HepG2 (cell line): ENCODE measurements around the gene IL17RC. TPM values are rescaled to one million over a fixed set of nuclear protein-coding genes. Genes with fewer than 3 reads are reported as not detected.
A peak's percentile ranks its signal among the peaks of the same experiment; 100 is the strongest.

Source experiments
- ARID2 ChIP-seq: sonication (generic); formaldehyde crosslinking; IDR thresholded peaks from 2 replicates; pipeline ENCODE4 v1.8.1; 2022; ENCODE audit warnings: mild to moderate bottlenecking, missing genetic modification reagents, borderline replicate concordance
- CREB1 ChIP-seq, 2 experiments: fragments of 450-650 bp in 1 of 2; IDR thresholded peaks; 2 replicates each; pipeline ENCODE4 v1.6.1; 2016 to 2017; ENCODE audit warnings: control low read depth in 1 of 2, mild to moderate bottlenecking in 1 of 2, missing compliant biosample characterization in 1 of 2, missing genetic modification characterization in 1 of 2
- GPN1 ChIP-seq: sonication (generic); formaldehyde crosslinking; IDR thresholded peaks from 2 replicates; pipeline ENCODE4 v1.5.1; 2020; ENCODE audit warnings: missing genetic modification reagents, borderline replicate concordance
- KDM2A ChIP-seq: sonication (generic); formaldehyde crosslinking; IDR thresholded peaks from 2 replicates; pipeline ENCODE4 v1.4.0; 2020; ENCODE audit warnings: low read depth, missing genetic modification reagents, borderline replicate concordance
- KLF12 ChIP-seq: sonication (generic); formaldehyde crosslinking; IDR thresholded peaks from 2 replicates; pipeline ENCODE4 v1.4.0; 2020; ENCODE audit warnings: missing genetic modification reagents, borderline replicate concordance
- MAFF ChIP-seq: IDR thresholded peaks from 2 replicates; pipeline ENCODE4 v1.6.1; 2011; ENCODE audit warnings: low read depth, low read length, improper control_type of control experiment
- NFRKB ChIP-seq: fragments of 450-650 bp; IDR thresholded peaks from 2 replicates; pipeline ENCODE4 v1.6.1; 2017
- PBX2 ChIP-seq: IDR thresholded peaks from 2 replicates; pipeline ENCODE4 v1.6.1; 2016; ENCODE audit warnings: control low read depth
- POLR2AphosphoS5 ChIP-seq: IDR thresholded peaks from 2 replicates; pipeline ENCODE4 v1.6.1; 2012; ENCODE audit warnings: low read depth, low read length
- RCOR2 ChIP-seq: IDR thresholded peaks from 2 replicates; pipeline ENCODE4 v1.6.1; 2016; ENCODE audit warnings: missing biosample characterization, missing genetic modification reagents
- ZBED4 ChIP-seq: sonication (generic); formaldehyde crosslinking; IDR thresholded peaks from 2 replicates; pipeline ENCODE4 v1.4.0; 2020; ENCODE audit warnings: missing genetic modification reagents, borderline replicate concordance
- ZNF10 ChIP-seq: sonication (generic); formaldehyde crosslinking; IDR thresholded peaks from 2 replicates; pipeline ENCODE4 v1.4.0; 2020; ENCODE audit warnings: mild to moderate bottlenecking, low read depth, missing genetic modification reagents, borderline replicate concordance
- ZNF235 ChIP-seq: sonication (generic); formaldehyde crosslinking; IDR thresholded peaks from 2 replicates; pipeline ENCODE4 v1.8.1; 2023; ENCODE audit warnings: mild to moderate bottlenecking, missing genetic modification reagents, borderline replicate concordance
- ZNF260 ChIP-seq: sonication (generic); formaldehyde crosslinking; IDR thresholded peaks from 2 replicates; pipeline ENCODE4 v1.4.0; 2020; ENCODE audit warnings: missing genetic modification reagents, low read depth, mild to moderate bottlenecking, borderline replicate concordance
- ZNF362 ChIP-seq: sonication (generic); formaldehyde crosslinking; IDR thresholded peaks from 2 replicates; pipeline ENCODE4 v1.4.0; 2020; ENCODE audit warnings: missing genetic modification reagents, mild to moderate bottlenecking, borderline replicate concordance
- ZNF549 ChIP-seq: sonication (generic); formaldehyde crosslinking; IDR thresholded peaks from 2 replicates; pipeline ENCODE4 v1.5.0; 2020; ENCODE audit warnings: missing genetic modification reagents
- ZNF747 ChIP-seq: sonication (generic); formaldehyde crosslinking; IDR thresholded peaks from 2 replicates; pipeline ENCODE4 v1.8.1; 2023; ENCODE audit warnings: missing genetic modification reagents, mild to moderate bottlenecking, borderline replicate concordance
- ZNF749 ChIP-seq: sonication (generic); formaldehyde crosslinking; IDR thresholded peaks from 2 replicates; pipeline ENCODE4 v1.8.0; 2022; ENCODE audit warnings: mild to moderate bottlenecking, missing genetic modification reagents, moderate library complexity, borderline replicate concordance
- ZNF773 ChIP-seq: sonication (generic); formaldehyde crosslinking; IDR thresholded peaks from 2 replicates; pipeline ENCODE4 v1.4.0; 2020; ENCODE audit warnings: missing genetic modification reagents, borderline replicate concordance
- ZNF784 ChIP-seq: sonication (generic); formaldehyde crosslinking; IDR thresholded peaks from 2 replicates; pipeline ENCODE4 v1.5.1; 2020; ENCODE audit warnings: missing genetic modification reagents, mild to moderate bottlenecking, borderline replicate concordance
- polyA plus RNA-seq, 8 experiments: library from polyadenylated mRNA; depleted of rRNA in 3 of 8; stranded (reverse) in 7 of 8; unstranded in 1 of 8; fragments of >200 nt; fragmentation: Illumina TruSeq in 4 of 8; extraction: Trizol in 4 of 8; gene quantifications; 2 replicates each; pipeline versions ENCODE4 v1.2.1 to v1.2.3, GENCODE V29; 2011 to 2016; ENCODE audit warnings: low read depth in 4 of 8, missing spikeins in 1 of 8, mixed read lengths in 1 of 8; ENCODE audit not compliant: insufficient read depth in 1 of 8
- total RNA-seq, 5 experiments: library from RNA; depleted of rRNA; stranded (reverse); fragments of >200 nt; fragmentation: Illumina TruSeq; extraction: Trizol; gene quantifications; 2 replicates each; pipeline ENCODE4 v1.2.3, GENCODE V29; 2016; ENCODE audit warnings: low read depth in 1 of 5

Gene IL17RC
- total and polyA plus RNA-seq, 2 of the 13 experiments (the other 11 are each of a cell fraction or from before 2014, with no cell fraction given) = 20.7 to 24.0 TPM

GRCh38 chr3:9947025-9947995, 30.4 kb downstream of the IL17RC start (continued):
- no peak for TF ChIP-seq ZNF260 (CRISPR knock-in tag)
- peak; percentile 83; the same call in 1 of the 2 replicates for TF ChIP-seq ARID2 (CRISPR knock-in tag)
- TF ChIP-seq ZNF747 = peak; percentile 71; the same call in 1 of the 2 replicates
- no peak for TF ChIP-seq ZNF362 (CRISPR knock-in tag)
- 0 out of 2 replicates have a peak, but pooled peaks have one; percentile 25 for TF ChIP-seq ZNF235
- TF ChIP-seq ZBED4 (CRISPR knock-in tag) = no peak
- no peak for TF ChIP-seq ZNF10 (CRISPR knock-in tag)
- TF ChIP-seq GPN1 (CRISPR knock-in tag) = peak; percentile 80; the same call in 1 of the 2 replicates
- peak; percentile 26; the same call in 1 of the 2 replicates for TF ChIP-seq KDM2A (CRISPR knock-in tag)
- TF ChIP-seq ZNF773 (CRISPR knock-in tag) = 0 out of 2 replicates have a peak, but pooled peaks have one; percentile 81
- no peak for TF ChIP-seq NFRKB
- TF ChIP-seq ZNF549 (CRISPR knock-in tag) = 0 out of 2 replicates have a peak, but pooled peaks have one; percentile 10
- no peak; the same call in 1 of the 2 replicates for TF ChIP-seq CREB1 (IDR thresholded peaks at IDR 0.05)
- no peak for TF ChIP-seq CREB1 (CRISPR knock-in tag; IDR thresholded peaks at IDR 0.05)
- TF ChIP-seq RCOR2 (CRISPR knock-in tag) = no peak
- TF ChIP-seq MAFF = no peak
- no peak for TF ChIP-seq PBX2 (CRISPR knock-in tag)
- TF ChIP-seq POLR2AphosphoS5 = peak; percentile 73
- TF ChIP-seq ZNF784 (CRISPR knock-in tag) = peak; percentile 96; the same call in 1 of the 2 replicates
- peak; percentile 63; the same call in 1 of the 2 replicates for TF ChIP-seq ZNF749 (CRISPR knock-in tag)
- TF ChIP-seq KLF12 (CRISPR knock-in tag) = peak; percentile 97
